GM18861 (cell line): ENCODE measurements around the gene IL18R1.
A peak's percentile ranks its signal among the peaks of the same experiment; 100 is the strongest.

Experiments used
- ATAC-seq: cut with Tn5 transposase; IDR thresholded peaks from one replicate; pipeline ENCODE4 v1.9.1; 2021; ENCODE audit not compliant: unreplicated experiment

Gene IL18R1

GRCh38 chr2:102345329-102345920 is 10.2 kb upstream of the IL18R1 start:
- ATAC-seq, result no peak

- ATAC-seq, result no peak
Measured at GRCh38 chr2:102346381-102347130, 9.0 kb upstream of the IL18R1 start.

GRCh38 chr2:102350137-102350793 is 5.3 kb upstream of the IL18R1 start:
- ATAC-seq, result no peak

- ATAC-seq, result no peak
Measured at GRCh38 chr2:102356381-102356712, 751 bp downstream of the IL18R1 start.

GRCh38 chr2:102356741-102357140 is 1.1 kb downstream of the IL18R1 start:
- no peak for ATAC-seq

GRCh38 chr2:102357937-102358336 is 2.3 kb downstream of the IL18R1 start:
- no peak for ATAC-seq

- no peak for ATAC-seq
Measured at GRCh38 chr2:102358496-102358895, 2.9 kb downstream of the IL18R1 start.

- ATAC-seq, result no peak
Measured at GRCh38 chr2:102359527-102359926, 3.9 kb downstream of the IL18R1 start.

GRCh38 chr2:102361632-102362241 is 6.1 kb downstream of the IL18R1 start:
- ATAC-seq, result no peak

- ATAC-seq, result no peak
Measured at GRCh38 chr2:102365763-102366162, 10.2 kb downstream of the IL18R1 start.

GRCh38 chr2:102366406-102367112 is 11.0 kb downstream of the IL18R1 start:
- ATAC-seq, result peak; percentile 87

- peak; percentile 53 for ATAC-seq
Measured at GRCh38 chr2:102367331-102367971, 11.9 kb downstream of the IL18R1 start.

GRCh38 chr2:102368461-102369109 is 13.0 kb downstream of the IL18R1 start:
- no peak for ATAC-seq

- no peak for ATAC-seq
Measured at GRCh38 chr2:102369866-102370265, 14.3 kb downstream of the IL18R1 start.

GRCh38 chr2:102376052-102376591 is 20.5 kb downstream of the IL18R1 start:
- ATAC-seq, result no peak

- ATAC-seq, result no peak
Measured at GRCh38 chr2:102383722-102384121, 28.1 kb downstream of the IL18R1 start.

- ATAC-seq, result no peak
Measured at GRCh38 chr2:102385522-102385921, 29.9 kb downstream of the IL18R1 start.

- no peak for ATAC-seq
Measured at GRCh38 chr2:102386004-102386403, 30.4 kb downstream of the IL18R1 start.

- ATAC-seq, result no peak
Measured at GRCh38 chr2:102386867-102387541, 31.4 kb downstream of the IL18R1 start.
